ENCODE data around the gene UBE2H. TPM values are rescaled to one million over a fixed set of nuclear protein-coding genes. Genes with fewer than 3 reads are reported as not detected.
A peak's percentile ranks its signal among the peaks of the same experiment; 100 is the strongest.

Gene UBE2H
- total and polyA plus RNA-seq, 8 donors: 19.2 to 150 (median 49.0) TPM

- intact Hi-C loops (cut with DNase I; ENCODE audit: low total_unique reads): no loop called here
- Histone ChIP-seq H3K36me3 (peaks cover 5 to 58% (median 46%) of the 10 kb centered on the region in 4 donors), H3K4me3 (no peak overlapping the region), H3K27ac (peak overlapping the region in 1 of 5 donors; percentile 44), H3K9me3 (no peaks in the 10 kb centered on the region), H3K27me3 (no peaks in the 10 kb centered on the region), H3K4me1 (peaks cover 14 to 39% (median 26%) of the 10 kb centered on the region in 4 donors)
- TF ChIP-seq EP300 (IDR thresholded peaks at IDR 0.05) (no peak), POLR2AphosphoS5 (IDR thresholded peaks at IDR 0.05) (no peak), CTCF (IDR thresholded peaks at IDR 0.05) (no peak), POLR2A (IDR thresholded peaks at IDR 0.05) (no peak)
- 81 to 93% (median 86%) methylated on average over 3 of the region's 3 CpGs for WGBS, 5 donors
- DNase-seq: no peak
Observed at GRCh38 chr7:129832701-129833227, 120.0 kb downstream of the UBE2H start.

- intact Hi-C loops (cut with DNase I; ENCODE audit: low total_unique reads): no loop called here
- TF ChIP-seq EP300 (IDR thresholded peaks at IDR 0.05) (no peak), CTCF (IDR thresholded peaks at IDR 0.05) (no peak), POLR2AphosphoS5 (IDR thresholded peaks at IDR 0.05) (no peak), POLR2A (IDR thresholded peaks at IDR 0.05) (no peak)
- no peaks in the 10 kb centered on the region for H3K27me3 ChIP-seq
- H3K36me3 ChIP-seq: peaks cover 5 to 53% (median 41%) of the 10 kb centered on the region in 4 donors
- H3K4me1 ChIP-seq: peaks cover 14 to 39% (median 26%) of the 10 kb centered on the region in 4 donors
- no peak for DNase-seq
- peak overlapping the region in 4 of 5 donors; percentile 44 to 66 (median 58) for H3K27ac ChIP-seq
- H3K4me3 ChIP-seq: no peak overlapping the region
- no peaks in the 10 kb centered on the region for H3K9me3 ChIP-seq
- WGBS, 5 donors: 70 to 86% (median 83%) methylated on average over 4 of the region's 4 CpGs
Observed at GRCh38 chr7:129832282-129832681, 120.5 kb downstream of the UBE2H start.

GRCh38 chr7:129831424-129832058 is 121.2 kb downstream of the UBE2H start:
- Histone ChIP-seq H3K36me3 (peaks cover 5 to 46% (median 37%) of the 10 kb centered on the region in 4 donors), H3K9me3 (no peaks in the 10 kb centered on the region), H3K27me3 (no peaks in the 10 kb centered on the region), H3K4me3 (no peak overlapping the region), H3K4me1 (peaks cover 14 to 39% (median 26%) of the 10 kb centered on the region in 4 donors), H3K27ac (peak overlapping the region in 4 of 5 donors; percentile 55 to 71 (median 64))
- WGBS, 5 donors: 66 to 83% (median 82%) methylated on average over 5 of the region's 5 CpGs
- intact Hi-C loops (cut with DNase I; ENCODE audit: low total_unique reads): no loop called here
- peak in 1 of 2 donors; percentile 58 for DNase-seq
- TF ChIP-seq POLR2AphosphoS5 (IDR thresholded peaks at IDR 0.05): peak in 1 of 3 donors; percentile 41
- no peak for TF ChIP-seq EP300 (IDR thresholded peaks at IDR 0.05)

- H3K4me3 ChIP-seq: no peak overlapping the region
- no peak for TF ChIP-seq EP300 (IDR thresholded peaks at IDR 0.05)
- TF ChIP-seq CTCF (IDR thresholded peaks at IDR 0.05): no peak
- TF ChIP-seq POLR2AphosphoS5 (IDR thresholded peaks at IDR 0.05): no peak
- TF ChIP-seq POLR2A (IDR thresholded peaks at IDR 0.05): no peak
- intact Hi-C loops (cut with DNase I; ENCODE audit: low total_unique reads): no loop called here
- no peaks in the 10 kb centered on the region for H3K9me3 ChIP-seq
- H3K27ac ChIP-seq: peak overlapping the region in 4 of 5 donors; percentile 55 to 71 (median 64)
- peaks cover 19 to 42% (median 30%) of the 10 kb centered on the region in 4 donors for H3K4me1 ChIP-seq
- no peaks in the 10 kb centered on the region for H3K27me3 ChIP-seq
- DNase-seq: no peak
- WGBS, 5 donors: 87 to 94% (median 91%) methylated on average over 8 of the region's 8 CpGs
- peaks cover 5 to 41% (median 33%) of the 10 kb centered on the region in 4 donors for H3K36me3 ChIP-seq
Observed at GRCh38 chr7:129830949-129831348, 121.8 kb downstream of the UBE2H start.

All from stomach (tissue), 9 donors.